Measurements from ENCODE around the gene CNOT3. TPM values are rescaled to one million over a fixed set of nuclear protein-coding genes. Genes with fewer than 3 reads are reported as not detected.
"Not testable (repeated sequence)": the region's sequence is repeated elsewhere in the genome, so short reads cannot be mapped to it uniquely, and the experiment has no call there.

CNOT3 gene
- total RNA-seq, 4 donors from 2014 or later: 5.1 to 14.0 (median 10.2) TPM

GRCh38 chr19:54180691-54181091 is 43.1 kb downstream of the CNOT3 start:
- Histone ChIP-seq H3K9me3 (no peaks in the 10 kb centered on the region), H3K36me3 (no peaks in the 10 kb centered on the region), H3K27me3 (no peaks in the 10 kb centered on the region), H3K4me1 (no peaks in the 10 kb centered on the region), H3K27ac (no peak overlapping the region), H3K4me3 (no peak overlapping the region)
- TF ChIP-seq CTCF (IDR thresholded peaks at IDR 0.05 in 4 of 5, conservative IDR thresholded peaks at IDR 0.05 in 1 of 5) (no peak), POLR2A (IDR thresholded peaks at IDR 0.05) (no peak)
- DNase-seq: no peak
- ATAC-seq: no peak
- intact Hi-C loops (cut with DNase I; ENCODE audit: low total_unique reads) (no loop called here), in situ Hi-C loops (cut with MboI; ENCODE audit: low sequenced_read_pairs in 4 of 4) (no loop called here)

- H3K27ac ChIP-seq; H3K4me3 ChIP-seq; H3K9me3 ChIP-seq; intact Hi-C loops (cut with DNase I; ENCODE audit: low total_unique reads); in situ Hi-C loops (cut with MboI; ENCODE audit: low sequenced_read_pairs in 4 of 4); H3K27me3 ChIP-seq; H3K4me1 ChIP-seq; ATAC-seq; H3K36me3 ChIP-seq; DNase-seq: not testable (repeated sequence)
These were observed 44.3 kb downstream of the CNOT3 start for GRCh38 chr19:54181894-54182293.

GRCh38 chr19:54183431-54183830 is 45.9 kb downstream of the CNOT3 start:
- Histone ChIP-seq H3K9me3 (no peaks in the 10 kb centered on the region), H3K4me1 (peaks cover under 1 to 2% of the 10 kb centered on the region in 2 donors), H3K27me3 (no peaks in the 10 kb centered on the region), H3K27ac (no peak overlapping the region), H3K36me3 (no peaks in the 10 kb centered on the region), H3K4me3 (no peak overlapping the region)
- in situ Hi-C loops (cut with MboI; ENCODE audit: low sequenced_read_pairs in 4 of 4) (no loop called here), intact Hi-C loops (cut with DNase I; ENCODE audit: low total_unique reads) (no loop called here)
- DNase-seq (no peak), ATAC-seq (no peak)
- TF ChIP-seq POLR2A (IDR thresholded peaks at IDR 0.05): no peak
- no peak for TF ChIP-seq CTCF (IDR thresholded peaks at IDR 0.05 in 4 of 5, conservative IDR thresholded peaks at IDR 0.05 in 1 of 5)

- ATAC-seq: no peak
- TF ChIP-seq CTCF (IDR thresholded peaks at IDR 0.05 in 4 of 5, conservative IDR thresholded peaks at IDR 0.05 in 1 of 5): no peak
- no peak for TF ChIP-seq POLR2A (IDR thresholded peaks at IDR 0.05)
- intact Hi-C loops (cut with DNase I; ENCODE audit: low total_unique reads) (no loop called here), in situ Hi-C loops (cut with MboI; ENCODE audit: low sequenced_read_pairs in 4 of 4) (no loop called here)
- Histone ChIP-seq H3K36me3 (no peaks in the 10 kb centered on the region), H3K4me1 (peaks cover 6 to 10% of the 10 kb centered on the region in 2 donors), H3K9me3 (no peaks in the 10 kb centered on the region), H3K27ac (no peak overlapping the region), H3K4me3 (no peak overlapping the region), H3K27me3 (no peaks in the 10 kb centered on the region)
- no peak for DNase-seq
These were observed 48.8 kb downstream of the CNOT3 start for GRCh38 chr19:54186351-54186750.

GRCh38 chr19:54186934-54187381 is 49.4 kb downstream of the CNOT3 start:
- in situ Hi-C loops (cut with MboI; ENCODE audit: low sequenced_read_pairs in 4 of 4): no loop called here
- Histone ChIP-seq H3K4me1 (peaks cover 11 to 16% of the 10 kb centered on the region in 2 donors), H3K27ac (no peak overlapping the region), H3K9me3 (no peaks in the 10 kb centered on the region), H3K4me3 (no peak overlapping the region), H3K27me3 (no peaks in the 10 kb centered on the region), H3K36me3 (no peaks in the 10 kb centered on the region)
- TF ChIP-seq POLR2A (IDR thresholded peaks at IDR 0.05) (no peak), CTCF (IDR thresholded peaks at IDR 0.05 in 4 of 5, conservative IDR thresholded peaks at IDR 0.05 in 1 of 5) (no peak)
- intact Hi-C loops (cut with DNase I; ENCODE audit: low total_unique reads): no loop called here
- DNase-seq (no peak), ATAC-seq (no peak)
